Duodenal mucosa (tissue), 2 donors: ENCODE data around the gene AP4B1.

ENCODE experiments used
- H3K27ac ChIP-seq: one replicate; pipeline ENCODE4 v1.7.0; 2013; ENCODE audit warnings: low read depth, low read length
- H3K27me3 ChIP-seq, 2 donors: one replicate each; pipeline ENCODE4 v1.7.0; 2013; ENCODE audit warnings: low read length in 2 of 2, control low read depth in 1 of 2; ENCODE audit not compliant: insufficient read depth in 2 of 2, control insufficient read depth in 1 of 2
- H3K36me3 ChIP-seq, 2 donors: one replicate each; pipeline ENCODE4 v1.7.0; 2013; ENCODE audit warnings: low read length in 2 of 2, control low read depth in 1 of 2; ENCODE audit not compliant: insufficient read depth in 2 of 2, control insufficient read depth in 1 of 2
- H3K4me1 ChIP-seq, 2 donors: one replicate each; pipeline ENCODE4 v1.7.0; 2013; ENCODE audit warnings: low read length in 2 of 2, control low read depth in 1 of 2; ENCODE audit not compliant: insufficient read depth in 2 of 2, control insufficient read depth in 1 of 2
- H3K4me3 ChIP-seq, 2 donors: one replicate each; pipeline ENCODE4 v1.7.0; 2013; ENCODE audit warnings: low read length in 2 of 2, low read depth in 1 of 2
- H3K9ac ChIP-seq, 2 donors: one replicate each; pipeline ENCODE4 v1.7.0; 2013; ENCODE audit warnings: low read length in 2 of 2, low read depth in 1 of 2
- H3K9me3 ChIP-seq, 2 donors: one replicate each; pipeline ENCODE4 v1.7.0; 2013; ENCODE audit warnings: low read length in 2 of 2, control low read depth in 1 of 2; ENCODE audit not compliant: control insufficient read depth in 1 of 2

The AP4B1 gene

DNA sequence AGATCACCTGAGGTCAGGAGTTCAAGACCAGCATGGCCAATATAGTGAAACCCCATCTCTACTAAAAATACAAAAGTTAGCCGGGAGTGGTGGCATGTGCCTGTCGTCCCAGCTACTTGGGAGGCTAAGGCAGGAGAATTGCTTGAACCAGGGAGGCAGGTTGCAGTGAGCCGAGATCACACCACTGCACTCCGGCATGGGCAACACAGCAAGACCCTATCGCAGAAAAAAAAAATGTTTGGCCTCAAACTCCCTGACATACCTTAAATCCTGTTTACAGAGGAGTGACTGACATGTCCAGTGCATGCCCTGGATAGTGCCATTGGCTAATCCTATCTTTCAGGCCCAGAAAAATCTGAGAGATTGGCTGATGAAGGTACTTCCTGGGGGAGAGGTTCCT is 12.4 kb upstream of the AP4B1 start:
- no peak overlapping the region for H3K27ac ChIP-seq
- H3K4me3 ChIP-seq: no peak overlapping the region
- no peaks in the 10 kb centered on the region for H3K9me3 ChIP-seq
- H3K9ac ChIP-seq: no peak overlapping the region
- peaks cover 0 to 5% of the 10 kb centered on the region in 2 donors for H3K36me3 ChIP-seq
- H3K27me3 ChIP-seq: no peaks in the 10 kb centered on the region
- peaks cover 0 to 12% of the 10 kb centered on the region in 2 donors for H3K4me1 ChIP-seq

DNA sequence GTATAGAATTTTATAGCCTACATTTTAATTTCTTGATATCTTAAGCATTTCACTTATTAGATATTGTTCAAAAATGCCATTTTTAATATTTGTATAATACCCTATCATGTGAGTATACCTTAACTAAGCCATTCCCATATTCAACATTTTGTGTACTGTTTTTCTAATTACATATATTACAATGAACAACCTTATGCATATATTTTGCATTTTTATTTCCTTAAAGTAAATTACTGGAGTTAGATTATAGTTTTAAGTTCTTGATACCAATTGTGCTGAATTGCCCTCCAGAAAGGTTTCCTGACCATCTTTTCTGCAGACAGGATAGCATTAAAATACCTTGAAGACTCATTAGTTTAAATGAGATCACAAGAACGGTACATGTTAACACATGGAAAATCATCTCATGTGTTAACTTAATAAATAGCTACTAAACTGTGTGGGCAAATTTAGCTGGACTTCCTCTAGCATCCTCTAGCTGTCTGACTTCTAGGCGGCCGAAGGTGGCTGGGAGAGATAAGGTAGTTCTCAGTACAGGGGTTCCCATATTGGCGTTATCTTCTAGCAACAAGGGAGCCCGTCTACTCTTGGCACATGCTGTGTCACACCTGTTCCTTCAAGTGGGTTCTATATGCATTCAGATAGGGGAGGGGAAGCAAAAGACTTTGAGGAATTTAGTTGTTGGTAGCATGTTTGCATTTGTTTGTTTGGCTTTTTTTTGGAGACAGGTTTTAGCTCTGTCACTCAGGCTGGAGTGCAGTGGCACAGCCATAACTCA is 9.5 kb upstream of the AP4B1 start:
- no peak overlapping the region for H3K27ac ChIP-seq
- no peak overlapping the region for H3K9ac ChIP-seq
- no peaks in the 10 kb centered on the region for H3K27me3 ChIP-seq
- no peak overlapping the region for H3K4me3 ChIP-seq
- no peaks in the 10 kb centered on the region for H3K9me3 ChIP-seq
- H3K36me3 ChIP-seq: peaks cover 9 to 26% of the 10 kb centered on the region in 2 donors
- peaks cover 0 to 12% of the 10 kb centered on the region in 2 donors for H3K4me1 ChIP-seq

DNA sequence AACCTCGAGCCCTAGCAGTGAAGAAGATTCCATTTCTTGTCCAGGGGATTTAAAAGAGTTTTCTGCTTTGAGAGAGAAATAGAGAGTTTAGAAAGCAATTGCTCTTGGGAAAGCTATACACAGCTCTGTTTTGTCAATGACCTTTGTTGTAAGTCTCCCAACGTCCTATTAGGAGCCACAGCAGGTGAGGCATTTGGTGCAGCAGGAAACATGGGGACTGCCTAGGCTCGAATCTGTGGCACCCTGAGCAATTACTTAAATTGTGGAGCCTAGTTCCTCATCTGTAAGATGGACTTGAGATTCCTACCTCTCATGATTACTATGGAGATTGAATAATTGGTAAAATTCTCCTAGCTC is 8.7 kb upstream of the AP4B1 start:
- Histone ChIP-seq H3K9ac (peak overlapping the region in 1 of 2 donors; percentile 16), H3K36me3 (peaks cover 9 to 31% of the 10 kb centered on the region in 2 donors), H3K27me3 (no peaks in the 10 kb centered on the region), H3K27ac (peak overlapping the region; percentile 58), H3K9me3 (no peaks in the 10 kb centered on the region), H3K4me3 (no peak overlapping the region), H3K4me1 (peaks cover 0 to 12% of the 10 kb centered on the region in 2 donors)

- Histone ChIP-seq H3K4me3 (no peak overlapping the region), H3K27ac (peak overlapping the region; percentile 58), H3K9ac (peak overlapping the region in 1 of 2 donors; percentile 16), H3K36me3 (peaks cover 9 to 36% of the 10 kb centered on the region in 2 donors), H3K27me3 (no peaks in the 10 kb centered on the region), H3K4me1 (peaks cover 0 to 12% of the 10 kb centered on the region in 2 donors), H3K9me3 (no peaks in the 10 kb centered on the region)
These were observed 8.2 kb upstream of the AP4B1 start for GRCh38 chr1:113912594-113913311.

DNA sequence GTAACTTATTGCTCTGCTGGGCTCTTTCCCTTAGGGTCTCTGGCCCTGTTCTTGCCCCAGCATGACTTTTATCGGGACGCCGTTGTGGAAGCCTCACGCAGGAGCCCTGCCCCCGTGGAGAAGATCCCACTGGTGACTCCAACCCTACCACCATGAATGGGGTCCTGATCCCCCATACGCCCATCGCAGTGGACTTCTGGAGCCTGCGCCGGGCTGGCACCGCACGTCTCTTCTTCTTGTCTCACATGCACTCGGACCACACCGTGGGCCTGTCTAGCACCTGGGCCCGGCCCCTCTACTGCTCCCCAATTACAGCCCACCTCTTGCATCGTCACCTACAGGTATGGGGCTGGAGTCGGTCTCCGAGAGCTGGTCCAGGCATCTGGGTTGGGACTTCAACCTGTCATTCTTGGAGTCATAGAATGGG is 849 bp upstream of the AP4B1 start:
- Histone ChIP-seq H3K9ac (peak overlapping the region; percentile 83 to 98), H3K27ac (peak overlapping the region; percentile 46), H3K27me3 (no peaks in the 10 kb centered on the region), H3K4me3 (peak overlapping the region; percentile 89 to 94), H3K36me3 (peaks cover 0 to 30% of the 10 kb centered on the region in 2 donors), H3K9me3 (no peaks in the 10 kb centered on the region), H3K4me1 (peaks cover 39 to 41% of the 10 kb centered on the region in 2 donors)

- Histone ChIP-seq H3K9me3 (no peaks in the 10 kb centered on the region), H3K4me1 (peaks cover 41 to 49% of the 10 kb centered on the region in 2 donors), H3K27me3 (no peaks in the 10 kb centered on the region), H3K27ac (peak overlapping the region; percentile 83), H3K36me3 (peaks cover 0 to 34% of the 10 kb centered on the region in 2 donors), H3K9ac (peak overlapping the region; percentile 95 to 96), H3K4me3 (peak overlapping the region; percentile 89 to 96)
These were observed 316 bp downstream of the AP4B1 start for GRCh38 chr1:113904293-113904673.

DNA sequence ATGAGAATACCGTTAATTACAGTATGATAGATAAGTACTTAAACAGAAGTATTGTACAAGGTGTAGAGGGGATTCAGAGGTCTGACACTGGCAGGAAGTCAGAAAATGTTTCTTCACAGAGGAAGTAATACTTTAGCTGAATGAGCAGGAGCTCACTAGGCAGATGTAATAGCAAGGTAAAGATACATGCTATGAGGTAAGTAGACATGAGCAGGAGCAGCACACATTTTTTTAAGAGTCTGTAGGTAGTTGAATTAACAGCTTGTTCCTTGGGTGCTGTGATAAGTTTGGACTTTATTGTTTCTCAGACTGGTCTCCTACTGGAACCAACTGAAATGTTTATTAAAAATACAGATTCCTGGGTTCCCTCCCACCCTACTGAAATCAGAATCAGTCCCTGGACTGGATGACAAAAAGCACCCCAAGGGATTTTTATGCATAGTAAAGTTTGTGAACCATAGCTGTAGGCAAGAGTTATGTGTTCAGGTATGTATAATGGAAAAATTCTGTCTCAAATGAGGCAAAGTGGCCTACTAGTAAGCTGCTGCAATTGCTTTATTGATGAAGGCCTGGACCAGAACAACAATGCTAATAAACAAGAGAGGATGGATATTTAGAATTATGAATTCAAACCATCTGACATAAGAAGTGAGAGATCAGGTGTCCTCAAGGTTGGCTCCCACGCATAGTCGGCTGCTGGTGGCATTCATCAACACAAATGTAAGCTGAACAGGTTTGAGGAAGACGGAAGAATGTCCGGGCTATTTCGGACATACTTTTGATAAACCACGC is 902 bp downstream of the AP4B1 start:
- Histone ChIP-seq H3K4me1 (peaks cover 41 to 55% of the 10 kb centered on the region in 2 donors), H3K36me3 (peaks cover 0 to 36% of the 10 kb centered on the region in 2 donors), H3K27ac (peak overlapping the region; percentile 83), H3K9me3 (no peaks in the 10 kb centered on the region), H3K4me3 (peak overlapping the region; percentile 89 to 96), H3K9ac (peak overlapping the region; percentile 95 to 96), H3K27me3 (no peaks in the 10 kb centered on the region)

GRCh38 chr1:113901191-113901590 is 3.4 kb downstream of the AP4B1 start:
- Histone ChIP-seq H3K9me3 (no peaks in the 10 kb centered on the region), H3K27me3 (no peaks in the 10 kb centered on the region), H3K27ac (no peak overlapping the region), H3K4me1 (peaks cover 41 to 63% of the 10 kb centered on the region in 2 donors), H3K4me3 (no peak overlapping the region), H3K36me3 (peaks cover 10 to 44% of the 10 kb centered on the region in 2 donors), H3K9ac (no peak overlapping the region)

- peaks cover 22 to 60% of the 10 kb centered on the region in 2 donors for H3K36me3 ChIP-seq
- H3K27ac ChIP-seq: no peak overlapping the region
- no peaks in the 10 kb centered on the region for H3K27me3 ChIP-seq
- no peak overlapping the region for H3K9ac ChIP-seq
- H3K4me3 ChIP-seq: peak overlapping the region in 1 of 2 donors; percentile 12
- peaks cover 38 to 64% of the 10 kb centered on the region in 2 donors for H3K4me1 ChIP-seq
- H3K9me3 ChIP-seq: no peaks in the 10 kb centered on the region
These were observed 5.5 kb downstream of the AP4B1 start for GRCh38 chr1:113899111-113899510.
